CD1c-positive myeloid dendritic cell (primary cell): ENCODE data around the gene PTPRM.

Experiments
- DNase-seq: peaks from one replicate; pipeline ENCODE4 v3.0.0-alpha.2; 2016; ENCODE audit errors: extremely low spot score

PTPRM gene

DNA sequence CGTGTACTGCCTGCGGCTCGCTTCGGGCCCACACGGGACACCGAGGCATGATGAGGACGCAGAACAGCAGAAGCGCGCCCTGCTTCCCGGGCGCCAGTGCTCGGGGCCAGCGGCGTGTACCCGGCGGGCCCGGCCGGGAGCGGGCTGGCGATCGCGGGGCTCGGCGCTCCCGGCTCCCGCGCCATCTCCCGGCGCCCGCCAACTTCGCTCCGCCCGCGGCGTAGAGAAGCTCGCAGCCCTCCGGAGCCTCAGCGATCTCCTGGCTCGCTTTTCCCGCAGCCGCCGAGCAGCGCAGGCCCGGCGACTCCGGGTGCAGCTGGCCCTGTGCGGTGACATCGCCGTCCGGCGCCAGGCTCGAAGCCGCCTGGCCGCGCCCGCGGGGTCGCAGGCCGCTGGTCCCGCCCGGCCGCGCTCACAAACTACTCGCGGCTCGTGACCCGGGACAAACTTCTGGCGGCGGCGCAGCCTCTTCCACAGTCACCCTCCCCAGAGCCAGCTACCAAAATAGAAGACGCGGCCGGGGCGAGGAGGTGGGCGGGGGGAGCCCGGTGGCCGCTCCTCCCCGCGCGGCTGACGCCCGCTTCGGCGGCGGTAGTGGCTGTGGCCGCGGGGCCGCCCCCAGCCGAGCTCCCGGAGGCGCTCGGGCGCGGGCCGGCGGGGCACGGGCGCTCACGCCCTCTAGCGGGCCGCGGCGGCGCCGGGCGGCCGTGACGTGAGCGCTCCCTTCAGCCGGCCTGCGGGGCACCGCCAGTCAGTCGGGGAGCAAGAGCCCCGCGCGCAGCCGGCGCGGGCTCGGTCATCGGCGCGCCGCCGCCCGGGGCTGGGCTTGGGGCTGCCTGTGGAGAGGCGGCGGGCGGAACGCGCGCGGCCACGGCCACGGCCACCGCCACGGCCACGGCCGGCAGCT lies at the start of gene PTPRM:
TSS of gene PTPRM (plus strand) at position 750 of the 907 bp plus-strand sequence. CDS start 503 bp downstream, outside the sequence.
- DNase-seq, result peak; percentile 89

DNA sequence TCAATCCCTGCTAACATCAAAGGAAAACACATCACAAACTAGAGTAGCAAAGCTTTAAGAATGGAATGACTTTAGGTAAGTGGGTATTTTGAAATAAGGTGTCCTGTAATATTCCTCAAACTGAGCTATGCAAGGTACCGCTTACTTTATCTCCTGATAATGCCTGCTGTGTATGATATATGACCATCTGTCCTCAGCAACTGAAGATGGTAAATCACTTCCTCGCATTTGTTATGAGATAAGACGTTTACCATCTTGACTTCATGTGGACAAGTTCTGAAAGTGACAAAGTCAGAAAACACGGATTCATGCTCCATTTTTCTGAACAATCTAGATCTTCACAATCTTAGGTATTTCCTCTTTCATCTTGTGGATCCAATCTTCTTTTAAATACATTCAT lies 49.3 kb upstream of the PTPRM start:
- no peak for DNase-seq

DNA sequence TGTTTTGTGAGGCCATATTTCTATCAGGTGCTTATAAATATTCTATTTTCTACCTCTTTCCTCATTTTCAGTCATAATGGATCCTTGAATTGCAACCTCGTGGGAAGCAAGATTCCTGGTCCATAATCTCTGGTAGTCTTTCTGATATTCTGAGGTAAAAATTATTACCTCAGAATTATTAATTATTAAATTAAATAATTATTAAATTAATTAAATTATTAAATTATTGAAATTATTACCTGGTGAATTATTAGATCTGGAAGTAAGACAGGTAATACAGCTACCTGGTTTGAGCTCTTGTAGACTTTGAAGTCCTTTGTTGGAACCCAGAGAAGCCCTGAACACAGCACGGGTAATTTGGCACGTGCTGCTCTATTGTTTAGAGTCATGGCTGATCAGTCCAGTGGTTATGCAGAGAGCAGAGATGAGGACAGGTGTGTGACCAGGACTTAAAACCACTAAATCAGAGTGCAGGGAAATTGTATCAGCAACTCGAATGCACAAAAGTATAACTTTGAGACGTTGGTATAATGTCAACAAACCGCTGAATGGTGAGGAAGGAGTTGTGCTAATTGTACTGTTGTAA lies 46.8 kb upstream of the PTPRM start:
- DNase-seq, result no peak

DNA sequence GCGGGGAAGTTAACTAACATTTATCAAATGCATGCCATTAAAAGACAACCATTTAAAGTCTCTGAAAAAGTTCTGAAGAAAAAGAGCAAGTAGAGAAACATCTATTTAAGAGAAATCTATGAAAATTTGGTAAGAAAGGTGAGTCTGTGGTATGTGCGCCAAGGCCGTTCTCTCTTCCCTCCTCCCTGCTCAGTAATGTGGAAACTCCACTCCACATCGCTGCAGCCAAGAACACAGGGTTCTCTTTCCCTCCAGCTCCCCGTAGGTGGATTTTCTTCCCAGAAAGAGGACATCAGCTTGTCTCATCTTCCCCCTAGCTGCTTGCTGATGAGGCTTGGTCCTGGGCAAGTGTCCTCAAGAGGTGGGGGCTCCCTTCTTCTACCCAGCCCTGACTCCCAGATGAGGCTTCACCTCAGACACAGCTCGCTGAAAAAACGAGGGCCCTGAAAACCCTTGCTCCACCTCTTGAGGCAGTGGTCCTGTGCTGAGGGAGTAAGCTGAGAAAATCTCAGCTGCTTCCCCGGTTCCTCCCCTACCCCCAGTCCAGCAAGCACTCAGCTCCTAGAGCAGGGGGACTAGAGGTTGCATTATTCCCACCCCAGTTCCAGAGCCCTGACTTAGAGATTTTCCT lies 45.8 kb upstream of the PTPRM start:
- no peak for DNase-seq

DNA sequence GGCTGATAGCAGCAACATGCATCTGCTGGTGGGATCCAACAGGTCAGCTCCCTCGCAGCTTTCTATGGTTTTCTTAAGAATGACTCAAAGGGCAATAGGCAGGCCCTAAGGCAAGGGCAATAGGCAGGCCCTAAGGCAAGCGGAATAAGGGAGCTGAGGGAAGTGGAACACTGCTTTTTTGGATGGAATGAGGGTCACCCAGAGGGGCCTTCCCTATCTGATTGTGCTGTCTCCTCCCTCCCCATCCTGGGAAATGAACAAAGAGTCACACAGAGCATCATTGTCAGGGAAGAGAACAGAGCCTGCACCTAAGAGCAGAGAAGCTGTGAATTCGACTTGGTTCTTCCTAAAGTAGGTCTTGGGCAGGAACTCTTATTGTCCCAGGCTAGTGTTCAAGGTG lies 43.3 kb upstream of the PTPRM start:
- DNase-seq, result no peak

DNA sequence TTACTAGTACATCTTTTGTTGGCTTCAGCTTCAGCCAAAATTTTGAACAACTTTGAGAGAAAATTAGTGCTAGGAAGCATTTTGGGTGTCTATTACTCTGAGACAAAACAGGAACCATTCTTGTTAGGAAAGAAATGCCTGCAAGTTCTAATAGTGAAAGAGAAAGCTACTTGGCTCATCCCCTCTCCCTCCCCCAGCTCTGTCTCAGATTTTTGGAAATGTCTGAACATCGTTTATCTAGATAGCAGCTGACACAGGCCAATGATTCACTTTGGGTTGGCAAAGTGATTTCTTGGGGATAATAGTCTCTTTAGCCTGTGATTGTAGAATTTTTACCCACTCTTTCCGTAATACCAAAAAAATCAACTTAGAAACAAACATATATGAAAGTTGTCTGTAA lies 42.3 kb upstream of the PTPRM start:
- DNase-seq, result no peak

DNA sequence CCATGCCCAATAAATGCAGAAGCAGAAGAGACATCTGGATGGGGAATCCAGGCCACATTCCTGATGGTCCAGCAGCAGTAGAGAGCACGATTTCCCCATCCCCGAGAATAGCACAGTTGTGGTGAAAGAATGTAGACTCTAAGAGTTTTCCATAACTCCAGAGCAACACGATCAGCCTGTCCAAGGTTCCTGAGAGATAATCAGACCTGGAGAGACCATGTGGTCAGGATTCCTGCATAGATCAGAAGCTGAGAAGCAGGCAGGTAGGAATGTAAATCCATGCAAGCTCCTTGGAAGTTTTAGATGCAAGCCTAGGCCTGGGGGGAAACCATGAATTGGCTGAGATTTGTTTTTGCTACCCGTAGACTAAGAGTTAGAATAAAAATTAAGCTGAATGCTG lies 34.2 kb upstream of the PTPRM start:
- DNase-seq, result no peak

DNA sequence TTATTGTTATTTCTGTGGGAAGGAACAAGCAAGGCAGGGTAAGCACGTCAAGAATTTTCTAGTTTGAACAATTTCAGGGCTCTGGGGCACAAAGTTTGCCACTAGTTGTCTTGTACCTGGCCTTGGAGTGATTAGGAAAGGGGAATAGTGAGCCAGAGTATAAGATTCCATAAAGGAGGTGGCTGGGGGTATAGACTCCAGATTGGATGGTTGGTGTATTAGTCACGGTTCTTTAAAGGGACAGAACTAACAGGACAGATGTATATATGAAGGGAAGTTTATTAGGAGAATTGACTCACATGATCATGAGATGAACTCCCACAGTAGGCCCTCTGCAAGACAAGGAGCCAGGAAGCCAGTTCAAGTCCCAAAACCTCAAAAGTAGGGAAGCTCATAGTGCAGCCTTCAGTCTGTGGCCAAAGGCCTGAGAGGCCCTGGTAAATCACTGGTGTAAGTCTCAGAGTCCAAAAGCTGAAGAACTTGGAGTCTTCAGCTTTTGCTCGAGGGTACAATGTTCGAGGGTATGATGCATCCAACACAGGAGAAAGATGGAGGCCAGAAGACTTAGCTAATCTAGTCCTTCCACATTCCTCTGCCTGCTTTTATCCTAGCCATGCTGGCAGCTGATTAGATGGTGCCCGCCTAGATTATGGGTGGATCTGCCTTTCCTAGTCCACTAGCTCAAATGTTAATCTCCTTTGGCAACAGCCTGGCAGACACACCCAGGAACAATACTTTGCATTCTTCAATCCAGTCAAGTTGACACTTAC lies 31.5 kb upstream of the PTPRM start:
- DNase-seq, result no peak

DNA sequence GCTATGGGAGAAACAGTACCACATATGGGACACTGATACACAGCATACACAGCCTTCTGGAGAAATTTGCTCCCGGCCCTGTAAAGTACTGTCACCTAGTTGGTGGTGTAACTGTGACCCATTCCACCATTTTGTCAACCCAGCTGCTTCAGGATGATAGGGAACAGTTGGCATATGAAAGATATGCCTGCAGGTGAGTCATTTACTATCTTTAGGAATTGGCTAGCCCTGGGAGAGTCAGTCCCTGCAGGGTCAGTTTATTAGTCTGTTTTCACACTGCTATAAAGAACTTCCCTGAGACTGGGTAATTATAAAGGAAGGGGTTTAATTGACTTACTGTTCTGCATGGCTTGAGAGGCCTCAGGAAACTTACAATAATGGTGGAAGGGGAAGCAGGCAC lies 30.0 kb upstream of the PTPRM start:
- no peak for DNase-seq

DNA sequence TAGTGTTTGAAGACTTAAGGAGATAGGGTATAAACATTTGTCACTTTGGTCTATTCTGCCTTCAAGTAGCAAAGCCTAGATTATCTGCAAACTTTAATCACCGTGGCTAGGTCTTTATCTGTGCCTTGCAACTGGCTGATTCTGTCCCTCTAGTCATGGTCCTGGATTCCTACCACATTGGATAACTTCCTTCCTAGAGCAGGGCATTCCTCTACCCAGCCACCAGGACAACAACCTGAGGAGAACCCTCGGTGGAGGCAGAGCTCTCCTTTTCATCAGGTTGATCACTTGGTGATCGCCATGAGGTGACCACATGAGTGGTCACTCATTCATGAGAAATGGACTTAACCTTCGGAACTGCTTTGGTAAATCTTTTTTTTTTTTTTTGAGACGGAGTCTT lies 25.3 kb upstream of the PTPRM start:
- no peak for DNase-seq

DNA sequence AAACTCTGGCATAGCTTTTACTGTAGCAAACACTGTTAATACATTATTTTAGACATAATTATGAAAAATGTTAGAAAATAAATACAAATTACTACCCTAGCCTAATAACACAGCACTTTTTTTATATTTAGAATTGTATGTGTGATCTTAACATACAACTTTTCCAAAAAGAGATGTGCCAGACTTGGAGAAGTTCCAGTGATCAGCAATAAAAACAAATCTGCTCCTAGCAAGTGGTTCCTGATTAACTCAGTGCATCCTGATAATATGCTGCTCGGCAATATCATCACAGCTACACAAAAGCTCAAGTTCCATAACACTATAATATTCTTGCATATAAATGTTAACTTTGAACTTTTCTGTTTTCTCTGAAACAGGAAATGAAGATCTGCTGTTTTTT lies 22.4 kb upstream of the PTPRM start:
- DNase-seq, result no peak

DNA sequence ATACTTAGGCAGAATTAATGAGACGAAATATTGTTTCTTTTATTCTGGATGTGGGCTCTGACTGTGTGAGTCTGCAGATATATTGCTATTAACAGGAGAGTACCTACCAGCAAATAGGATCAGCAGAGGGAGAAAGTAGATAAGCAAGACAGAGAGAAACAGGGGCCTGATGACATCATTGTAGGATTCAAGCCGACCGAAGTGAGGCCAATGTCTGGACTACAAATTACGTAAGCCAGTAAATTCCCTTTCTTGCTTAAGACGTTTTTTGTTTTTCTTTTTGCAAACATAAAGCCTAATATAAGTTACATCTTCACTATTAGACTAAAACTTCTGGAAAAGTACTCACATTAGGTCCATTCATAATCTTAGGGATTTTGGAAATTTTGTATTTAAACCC lies 21.4 kb upstream of the PTPRM start:
- no peak for DNase-seq

DNA sequence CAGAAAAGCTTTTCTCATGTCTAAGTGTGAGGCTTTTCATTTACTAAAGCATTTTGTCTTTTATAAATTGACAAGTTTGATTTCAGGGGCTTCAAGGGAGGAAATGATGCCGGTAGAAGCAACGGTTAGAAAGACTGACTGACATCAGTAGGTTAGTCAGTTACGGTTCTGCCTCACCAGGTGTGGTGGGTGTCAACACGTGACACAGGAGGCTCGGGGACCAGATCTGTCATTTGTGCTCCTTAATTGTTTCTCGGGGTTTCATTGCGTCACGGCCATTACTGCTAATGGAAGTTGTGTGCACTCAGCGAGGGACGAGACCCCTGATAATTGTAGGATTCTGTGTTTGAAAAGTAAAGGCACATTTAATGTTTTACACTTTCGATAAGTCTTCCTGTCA lies 18.9 kb upstream of the PTPRM start:
- DNase-seq, result no peak

DNA sequence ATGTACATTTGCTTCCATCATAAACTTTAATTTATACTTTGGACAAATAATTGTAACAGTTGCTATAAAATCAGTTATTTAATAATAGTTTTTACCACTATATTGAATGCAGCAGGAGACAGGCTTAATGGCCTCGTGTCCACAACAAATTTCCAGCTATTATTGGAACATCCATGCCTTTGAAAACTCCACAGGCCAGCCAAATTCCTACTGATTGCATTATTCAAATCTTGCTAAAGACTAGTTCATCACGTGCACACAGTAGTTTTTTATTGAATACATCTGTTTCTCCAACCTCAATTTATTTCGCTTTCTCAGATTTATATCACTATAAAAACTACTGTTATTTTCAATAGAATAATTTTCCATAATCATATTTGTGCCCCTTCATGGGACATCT lies 18.4 kb upstream of the PTPRM start:
- no peak for DNase-seq

DNA sequence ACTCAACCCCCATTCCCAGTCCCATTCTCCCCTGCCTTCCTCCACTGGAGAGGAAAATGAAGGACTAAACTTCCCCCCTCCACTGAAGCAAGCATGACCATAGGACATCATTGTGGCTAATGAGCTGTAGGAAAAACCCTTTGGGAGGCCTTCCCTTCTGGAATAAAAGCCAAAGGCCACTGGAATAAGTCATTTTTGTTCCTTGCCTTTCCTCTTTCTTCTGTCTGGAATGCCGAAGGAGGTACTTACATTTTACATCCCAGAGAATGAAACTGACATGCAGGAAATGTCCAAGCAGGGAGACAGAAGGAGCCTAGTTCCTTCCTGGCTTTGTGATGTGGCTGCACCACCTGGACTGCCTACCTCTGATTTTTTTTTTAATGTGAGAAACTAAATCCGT lies 9.1 kb upstream of the PTPRM start:
- DNase-seq, result no peak

DNA sequence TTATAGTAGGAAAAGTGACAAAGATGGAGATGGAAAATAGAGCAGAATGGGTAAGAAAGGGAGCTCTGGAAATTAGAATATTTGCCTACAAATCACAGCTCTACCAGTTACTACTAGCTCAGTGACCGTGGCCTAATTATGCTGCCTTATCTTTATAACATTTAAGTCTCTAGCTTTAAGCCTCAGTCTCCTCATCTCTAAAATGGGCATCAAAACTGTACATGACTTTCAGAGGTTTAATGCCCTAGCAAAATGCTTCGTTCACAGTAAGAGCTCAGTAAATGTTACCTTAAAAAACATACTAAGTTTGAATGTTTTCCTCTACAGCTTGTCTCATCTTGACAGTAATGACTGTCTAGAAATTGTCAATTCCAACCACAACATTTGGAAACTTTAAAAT lies 8.3 kb upstream of the PTPRM start:
- DNase-seq, result no peak

DNA sequence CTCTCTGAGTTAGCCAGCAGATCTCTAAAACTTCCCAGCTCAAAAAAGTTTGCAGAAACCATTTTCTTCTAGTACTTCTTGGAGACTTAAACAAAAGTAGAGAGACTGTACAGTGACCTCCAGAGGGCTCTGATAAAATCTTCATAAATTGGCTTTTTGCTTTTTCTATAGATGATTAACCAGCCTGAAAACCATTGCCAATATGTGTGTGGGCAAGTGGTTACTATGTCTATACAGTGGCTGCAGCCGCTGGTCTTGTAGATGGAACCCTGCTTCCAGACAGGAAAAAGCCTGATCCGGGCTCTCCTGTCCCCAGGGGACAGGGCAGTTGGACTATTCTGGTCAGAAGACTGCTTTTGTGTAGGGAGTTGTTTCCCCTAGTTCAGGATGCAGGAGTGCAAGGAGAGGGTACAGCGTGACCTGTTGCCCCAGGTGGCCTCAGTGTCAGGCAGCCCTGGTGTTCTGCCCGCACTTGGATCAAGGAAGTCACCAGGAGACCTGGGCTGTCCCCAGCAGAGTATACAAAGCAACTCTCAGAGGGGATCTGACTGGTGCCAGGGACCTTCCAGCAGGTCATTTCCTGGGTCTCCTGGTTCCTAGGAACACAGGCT lies 7.3 kb upstream of the PTPRM start:
- DNase-seq, result no peak

DNA sequence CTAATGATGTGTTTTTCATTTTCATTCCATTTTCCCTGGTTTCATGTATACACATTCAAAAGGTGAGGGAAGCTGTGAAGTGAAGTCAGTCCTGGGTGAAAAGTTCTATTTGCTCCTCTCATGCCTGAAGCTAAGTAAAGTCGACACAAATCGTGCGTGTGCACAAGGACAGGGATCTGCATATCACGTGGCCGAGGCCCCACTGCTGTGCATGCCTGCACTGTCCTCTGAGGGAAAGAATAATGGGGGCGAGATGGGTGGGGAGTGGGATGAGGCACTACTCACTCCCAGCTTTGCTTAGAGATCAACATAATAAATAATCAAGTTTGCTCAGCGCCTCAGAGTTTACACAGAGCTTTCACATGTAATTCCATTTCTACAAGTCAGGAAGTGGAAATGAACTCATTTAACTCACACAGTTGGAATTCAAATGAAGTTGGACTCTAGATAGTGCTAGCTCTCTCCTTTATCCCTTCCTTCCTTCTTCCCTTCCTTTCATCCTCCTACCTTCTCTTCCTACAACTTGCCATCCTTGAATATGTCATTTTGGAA lies 5.1 kb upstream of the PTPRM start:
- DNase-seq, result no peak

DNA sequence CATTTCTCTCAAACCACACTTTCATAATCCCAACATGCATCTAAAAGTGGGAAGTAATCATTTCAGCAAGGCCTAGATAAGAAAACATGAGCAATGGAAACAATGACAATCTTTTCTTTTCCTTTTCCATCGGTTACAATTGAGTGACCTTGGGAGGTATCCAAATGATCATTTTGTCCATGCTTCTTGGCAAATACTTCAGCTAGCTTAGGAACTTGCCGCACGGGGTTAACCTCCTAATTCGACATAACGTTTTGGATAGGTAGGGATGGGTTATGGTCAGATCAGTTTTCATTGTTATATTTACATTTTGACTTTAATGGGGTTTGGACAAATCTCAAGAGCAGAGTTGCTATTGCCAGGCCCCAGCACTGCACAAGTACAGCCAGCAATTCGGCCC lies 4.6 kb upstream of the PTPRM start:
- DNase-seq, result no peak

DNA sequence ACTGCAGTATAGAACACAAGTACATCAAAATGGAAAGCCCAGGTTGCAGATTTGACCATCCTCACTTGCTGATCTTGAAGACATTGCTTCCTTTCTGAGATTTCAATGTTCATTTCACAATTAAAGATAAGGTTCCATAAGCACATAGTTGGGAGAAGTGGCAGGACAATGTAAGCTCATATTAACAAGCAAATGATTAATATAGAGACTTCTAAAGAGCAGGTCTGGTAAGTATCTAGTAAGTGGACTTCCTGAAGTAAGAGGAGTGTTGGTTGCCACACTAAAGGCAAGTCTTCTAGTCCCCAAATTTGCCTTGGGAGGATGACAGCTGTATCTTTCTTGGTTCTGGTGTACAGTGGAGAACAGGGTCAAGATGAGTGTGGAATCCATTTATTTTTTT lies 1.4 kb upstream of the PTPRM start:
- DNase-seq, result no peak

DNA sequence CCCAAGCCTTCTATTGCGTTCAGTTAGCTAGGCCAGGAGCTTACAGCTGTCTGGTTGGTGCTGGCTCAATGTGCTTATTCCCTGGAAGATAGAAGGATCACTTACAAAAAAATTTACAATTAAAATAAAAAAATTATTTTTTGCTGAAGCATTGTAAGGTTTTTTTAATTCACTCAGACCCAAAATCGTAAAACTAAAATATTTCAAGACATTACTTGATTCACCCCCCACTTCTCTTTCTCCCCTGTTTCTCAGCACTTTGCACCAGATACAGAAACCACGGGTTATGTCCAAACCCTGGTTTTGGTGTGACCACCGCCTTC lies 911 bp upstream of the PTPRM start:
- DNase-seq, result no peak
